Measurements from ENCODE around the gene CENPA.

CENPA gene

DNA sequence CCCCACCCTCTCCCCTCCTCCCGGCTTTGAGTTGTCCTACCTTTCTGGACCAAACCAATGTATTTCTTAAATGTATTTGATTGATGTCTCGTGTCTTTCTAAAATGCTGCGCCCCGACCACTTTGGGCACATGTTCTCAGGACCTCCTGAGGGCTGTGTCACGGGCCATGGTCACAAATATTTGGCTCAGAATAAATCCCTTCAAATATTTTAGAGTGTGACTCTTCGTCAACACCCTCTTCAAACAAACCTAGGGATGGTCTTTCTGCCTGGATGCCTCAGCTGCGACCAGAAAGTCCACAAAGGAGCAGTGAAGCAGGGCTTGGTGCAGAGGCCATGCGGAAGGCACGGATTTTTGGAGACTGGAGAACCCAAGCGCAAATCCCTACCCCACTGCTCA lies 22.8 kb upstream of the CENPA start:
- DNase-seq (ENCODE audit: low read depth): no peak

GRCh38 chr2:26764078-26764887 lies 21.6 kb upstream of the CENPA start, which contains the start of gene SLC35F6:
SLC35F6 (plus strand) TSS chr2:26764284; CDS start chr2:26764350, 66 bp downstream.
- peak; percentile 79 for DNase-seq (ENCODE audit: low read depth)

GRCh38 chr2:26764906-26765305 lies 20.9 kb upstream of the CENPA start:
- no peak for DNase-seq (ENCODE audit: low read depth)

GRCh38 chr2:26765475-26766200 lies 20.2 kb upstream of the CENPA start:
- DNase-seq (ENCODE audit: low read depth): no peak

DNA sequence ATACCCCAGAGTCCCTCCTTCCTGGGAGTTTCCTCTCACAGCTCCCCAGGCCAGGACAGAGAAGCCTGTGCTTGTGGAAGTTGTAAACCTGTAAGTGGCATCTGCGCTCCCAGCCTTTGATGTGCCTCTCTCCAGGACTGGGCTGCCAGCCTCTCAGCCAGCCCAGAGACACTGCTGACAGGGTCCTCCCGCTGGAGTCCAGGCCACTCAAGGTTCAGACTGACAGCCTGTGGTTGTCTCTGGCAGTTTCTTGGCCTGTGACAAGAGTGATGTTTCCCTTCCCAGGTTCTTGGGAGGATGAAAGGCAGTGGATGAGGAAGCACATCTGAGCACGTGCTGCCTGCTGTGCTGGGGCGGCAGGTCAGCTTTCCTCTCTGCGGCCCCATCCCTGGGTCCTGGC lies 18.7 kb upstream of the CENPA start:
- DNase-seq (ENCODE audit: low read depth): no peak

DNA sequence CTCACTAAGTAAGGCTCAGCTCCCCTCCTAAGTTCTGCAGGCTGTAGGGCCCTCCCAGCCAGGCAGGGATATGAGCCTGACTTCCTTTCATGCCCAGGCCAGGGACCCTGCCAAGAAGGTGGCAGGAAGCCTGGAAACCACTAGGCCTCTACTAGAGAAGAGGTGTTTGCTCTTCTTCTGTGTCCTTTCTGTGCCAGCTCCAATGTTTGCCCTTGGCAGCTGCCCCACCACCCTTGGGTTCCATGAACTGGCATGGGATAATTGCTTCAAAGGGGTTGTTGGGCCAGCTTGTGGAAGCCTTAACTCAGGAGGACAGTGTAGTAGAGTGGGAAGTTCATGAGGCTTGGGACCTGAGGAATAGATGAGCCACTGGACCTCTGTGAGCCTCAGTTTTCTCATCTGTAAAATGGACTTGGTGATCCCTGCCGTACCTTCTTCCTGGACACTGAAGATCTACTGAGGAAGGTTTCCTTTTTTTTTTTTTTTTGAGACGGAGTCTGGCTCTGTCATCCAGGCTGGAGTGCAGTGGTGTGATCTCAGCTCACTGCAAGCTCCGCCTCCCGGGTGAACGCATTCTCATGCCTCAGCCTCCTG lies 17.9 kb upstream of the CENPA start:
- no peak for DNase-seq (ENCODE audit: low read depth)

DNA sequence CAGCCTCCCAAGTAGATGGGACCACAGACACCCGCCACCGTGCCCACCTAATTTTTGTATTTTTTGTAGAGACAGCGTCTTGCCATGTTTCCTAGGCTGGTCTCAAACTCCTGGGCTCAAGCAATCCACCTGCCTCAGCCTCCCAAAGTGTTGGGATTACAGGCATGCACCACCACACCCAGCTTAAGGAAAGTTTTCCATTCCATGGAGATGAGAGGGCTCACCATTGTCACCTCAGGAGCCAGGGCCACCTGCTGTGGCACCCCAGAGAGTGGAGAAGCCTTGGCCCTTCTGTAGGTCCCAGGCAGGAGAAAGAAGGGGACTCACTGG lies 17.1 kb upstream of the CENPA start:
- DNase-seq (ENCODE audit: low read depth): no peak

- no peak for DNase-seq (ENCODE audit: low read depth)
These were observed 16.6 kb upstream of the CENPA start for GRCh38 chr2:26769089-26769761.

- DNase-seq (ENCODE audit: low read depth): no peak
These were observed 14.8 kb upstream of the CENPA start for GRCh38 chr2:26770986-26771586.

- no peak for DNase-seq (ENCODE audit: low read depth)
These were observed 13.5 kb upstream of the CENPA start for GRCh38 chr2:26772064-26773001.

DNA sequence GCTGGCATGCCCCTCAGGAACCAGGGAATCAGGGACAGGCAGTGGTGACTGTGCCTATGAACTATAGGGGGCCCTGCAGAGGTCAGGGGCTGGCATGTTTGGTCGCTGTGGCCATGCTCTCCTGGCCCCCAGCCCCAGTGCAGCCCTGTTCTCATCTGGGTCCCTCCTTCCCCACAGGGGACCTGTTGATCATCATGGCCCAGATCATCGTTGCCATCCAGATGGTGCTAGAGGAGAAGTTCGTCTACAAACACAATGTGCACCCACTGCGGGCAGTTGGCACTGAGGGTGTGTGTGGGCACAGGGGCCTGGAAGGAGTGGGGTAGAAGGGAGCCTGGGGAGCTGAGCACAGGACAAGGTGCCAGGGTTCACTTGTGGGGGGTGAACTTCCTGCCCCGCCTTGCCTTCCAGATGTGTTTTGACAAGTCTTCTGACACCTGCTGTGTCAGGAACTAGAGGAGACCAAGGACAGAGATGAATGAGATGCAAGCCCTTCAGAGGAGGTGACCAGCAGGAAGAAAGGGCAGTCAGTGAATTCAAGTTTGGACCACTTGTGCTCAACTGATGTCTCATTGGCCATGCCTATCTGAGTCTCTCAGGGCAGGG lies 9.6 kb upstream of the CENPA start:
- DNase-seq (ENCODE audit: low read depth): no peak

DNA sequence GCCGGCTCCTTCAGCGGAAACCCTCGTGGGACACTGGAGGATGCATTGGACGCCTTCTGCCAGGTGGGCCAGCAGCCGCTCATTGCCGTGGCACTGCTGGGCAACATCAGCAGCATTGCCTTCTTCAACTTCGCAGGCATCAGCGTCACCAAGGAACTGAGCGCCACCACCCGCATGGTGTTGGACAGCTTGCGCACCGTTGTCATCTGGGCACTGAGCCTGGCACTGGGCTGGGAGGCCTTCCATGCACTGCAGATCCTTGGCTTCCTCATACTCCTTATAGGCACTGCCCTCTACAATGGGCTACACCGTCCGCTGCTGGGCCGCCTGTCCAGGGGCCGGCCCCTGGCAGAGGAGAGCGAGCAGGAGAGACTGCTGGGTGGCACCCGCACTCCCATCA lies 7.8 kb upstream of the CENPA start:
- no peak for DNase-seq (ENCODE audit: low read depth)

DNA sequence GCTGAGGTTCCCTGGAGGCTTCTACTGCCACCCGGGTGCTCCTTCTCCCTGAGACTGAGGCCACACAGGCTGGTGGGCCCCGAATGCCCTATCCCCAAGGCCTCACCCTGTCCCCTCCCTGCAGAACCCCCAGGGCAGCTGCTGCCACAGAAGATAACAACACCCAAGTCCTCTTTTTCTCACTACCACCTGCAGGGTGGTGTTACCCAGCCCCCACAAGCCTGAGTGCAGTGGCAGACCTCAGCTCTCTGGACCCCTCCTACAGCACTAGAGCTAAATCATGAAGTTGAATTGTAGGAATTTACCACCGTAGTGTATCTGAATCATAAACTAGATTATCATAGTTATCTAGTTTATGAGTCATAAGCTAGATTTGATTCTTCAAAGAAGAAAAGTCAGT lies 7.3 kb upstream of the CENPA start:
- DNase-seq (ENCODE audit: low read depth): no peak

GRCh38 chr2:26780203-26780760 lies 5.6 kb upstream of the CENPA start:
- no peak for DNase-seq (ENCODE audit: low read depth)

DNA sequence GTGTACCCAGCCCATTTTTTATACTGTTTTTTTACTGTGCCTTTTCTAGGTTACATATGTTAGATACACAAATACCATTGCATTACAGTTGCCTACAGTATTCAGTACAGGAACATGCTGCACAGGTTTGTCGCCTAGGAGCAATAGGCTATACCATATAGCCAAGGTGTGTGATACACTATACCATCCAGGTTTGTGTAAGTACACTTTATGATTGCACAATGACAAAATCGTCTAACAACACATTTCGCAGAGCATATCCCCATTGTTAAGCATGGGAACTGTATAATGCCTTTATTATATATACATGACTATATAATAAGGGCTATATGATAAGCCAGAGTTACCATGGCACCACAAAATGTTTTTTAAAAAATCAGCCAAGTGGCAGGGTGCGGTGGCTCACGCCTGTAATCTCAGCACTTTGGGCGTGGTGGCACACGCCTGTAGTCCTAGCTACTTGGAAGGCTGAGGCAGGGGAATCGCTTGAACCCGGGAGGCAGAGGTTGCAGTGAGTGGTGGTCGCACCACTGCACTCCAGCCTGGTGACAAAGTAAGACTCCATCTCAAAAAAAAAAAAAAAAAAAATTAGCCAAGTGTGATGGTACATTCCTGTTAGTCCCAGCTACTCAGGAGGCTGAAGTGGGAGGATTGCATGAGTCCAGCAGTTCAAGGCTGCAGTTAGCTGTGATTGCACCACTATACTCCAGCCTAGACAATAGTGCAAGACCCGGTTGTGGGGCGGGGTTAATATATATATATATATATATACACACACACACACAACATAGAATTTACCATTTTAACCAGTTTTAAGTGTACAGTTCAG lies 2.8 kb upstream of the CENPA start:
- DNase-seq (ENCODE audit: low read depth): no peak

DNA sequence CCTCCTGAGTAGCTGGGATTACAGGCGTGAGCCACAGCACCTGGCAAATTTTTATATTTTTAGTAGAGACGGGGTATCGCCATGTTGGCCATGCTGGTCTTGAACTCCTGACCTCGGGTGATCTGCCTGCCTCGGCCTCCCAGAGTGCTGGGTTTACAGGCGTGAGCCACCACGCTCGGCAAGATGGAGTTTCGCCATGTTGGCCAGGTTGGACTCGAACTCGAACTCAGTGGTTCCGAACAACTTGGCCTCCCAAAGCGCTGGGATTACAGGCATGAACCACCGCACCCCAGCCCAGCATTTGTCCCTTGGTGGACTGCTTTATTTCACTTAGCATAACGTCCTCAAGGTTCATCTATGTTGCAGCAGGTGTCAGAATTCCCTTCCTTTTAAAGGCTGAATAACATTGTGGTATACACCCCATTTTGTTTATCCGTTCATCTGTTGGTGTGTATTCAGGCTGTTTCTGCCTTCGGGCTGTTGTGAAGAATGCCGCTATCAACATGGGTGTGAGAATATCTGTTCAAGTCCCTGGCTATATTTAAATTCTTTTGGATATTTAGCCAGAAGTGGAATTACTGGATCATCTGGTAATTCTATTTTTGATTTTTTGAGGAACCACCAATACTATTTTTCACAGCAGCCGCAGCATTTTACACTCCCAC lies 1.2 kb upstream of the CENPA start:
- DNase-seq (ENCODE audit: low read depth): no peak

GRCh38 chr2:26786207-26787028 lies 562 bp downstream of the CENPA start:
- no peak for DNase-seq (ENCODE audit: low read depth)

DNA sequence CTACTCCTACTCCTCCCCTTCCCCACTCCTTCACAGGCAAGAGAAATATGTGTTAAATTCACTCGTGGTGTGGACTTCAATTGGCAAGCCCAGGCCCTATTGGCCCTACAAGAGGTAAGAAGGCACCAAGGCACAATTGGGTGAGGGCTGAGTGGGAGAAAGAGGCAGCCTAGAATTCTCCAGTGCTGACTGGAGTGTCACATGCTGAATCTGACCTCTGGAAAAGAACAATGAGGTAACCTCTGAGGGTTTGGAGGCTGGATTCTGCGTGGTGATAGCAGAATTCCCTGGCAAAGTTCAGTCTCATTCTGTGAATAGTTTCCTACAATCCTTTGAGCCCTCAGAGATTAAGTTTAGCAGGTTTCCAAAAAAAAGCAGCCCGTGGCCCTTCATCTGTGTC lies 6.9 kb downstream of the CENPA start:
- no peak for DNase-seq (ENCODE audit: low read depth)
